Neural crest cell (in vitro differentiated cells): Measurements from ENCODE around the gene NFATC1. TPM values are rescaled to one million over a fixed set of nuclear protein-coding genes. Genes with fewer than 3 reads are reported as not detected.

Experiments used
- DNase-seq: peaks from one replicate; pipeline ENCODE4 v3.0.0; 2021; ENCODE audit warnings: low read depth, mixed read lengths, low spot score
- H3K27ac Mint-ChIP-seq: one replicate; pipeline ENCODE4 v1.8.0; 2021; ENCODE audit warnings: mild to moderate bottlenecking, mixed read lengths; ENCODE audit not compliant: unreplicated experiment
- H3K27me3 Mint-ChIP-seq: 2 replicates; pipeline ENCODE4 v1.8.0; 2021; ENCODE audit warnings: low read depth, mild to moderate bottlenecking, mixed read lengths
- H3K36me3 Mint-ChIP-seq: 2 replicates; pipeline ENCODE4 v1.8.0; 2021; ENCODE audit warnings: low read depth, mild to moderate bottlenecking, mixed read lengths
- H3K4me1 Mint-ChIP-seq: 2 replicates; pipeline ENCODE4 v1.8.0; 2021; ENCODE audit warnings: mixed read lengths
- H3K4me3 Mint-ChIP-seq: one replicate; pipeline ENCODE4 v1.8.0; 2021; ENCODE audit warnings: mild to moderate bottlenecking, mixed read lengths
- H3K9me3 Mint-ChIP-seq: 2 replicates; pipeline ENCODE4 v1.8.0; 2021; ENCODE audit warnings: mixed read lengths
- CTCF ChIP-seq: fragments of 200-600 bp; sonication (generic); conservative IDR thresholded peaks from 2 replicates; pipeline ENCODE4 v1.5.0; 2021; ENCODE audit warnings: antibody characterized with exemption, mild to moderate bottlenecking
- total RNA-seq: library from RNA; stranded (reverse); gene quantifications from 2 replicates; pipeline ENCODE4 v1.2.1, GENCODE V29; 2021

The NFATC1 gene
- total RNA-seq, 1 donor from 2014 or later, result 2.4 TPM

- Mint-ChIP-seq H3K27me3 (no peaks in the 10 kb centered on the region), H3K9me3 (no peaks in the 10 kb centered on the region), H3K27ac (no peak overlapping the region), H3K4me3 (no peak overlapping the region), H3K4me1 (peaks cover 7% of the 10 kb centered on the region), H3K36me3 (no peaks in the 10 kb centered on the region)
- DNase-seq, result no peak
- no peak for TF ChIP-seq CTCF
Observed at GRCh38 chr18:79548077-79548450, 152.3 kb downstream of the NFATC1 start.

DNA sequence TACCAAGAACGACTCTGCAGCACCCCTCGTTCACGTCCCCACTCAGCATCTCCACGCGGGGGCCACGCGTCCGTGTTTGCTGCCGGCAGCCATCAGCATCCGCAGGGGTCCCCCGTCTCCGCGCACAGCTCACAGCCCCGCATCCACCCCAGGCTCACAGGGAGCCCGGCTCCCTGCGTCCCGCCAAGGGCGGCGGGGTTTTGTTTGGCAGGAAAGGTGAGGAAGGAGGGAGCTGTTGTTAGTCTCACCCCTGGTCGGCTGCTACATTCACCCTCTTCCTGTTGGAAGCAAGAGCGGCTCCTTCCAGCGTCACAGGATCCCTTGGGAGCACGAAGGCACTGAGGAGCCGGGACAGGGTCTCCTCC lies 152.9 kb downstream of the NFATC1 start:
- Mint-ChIP-seq H3K27me3 (no peaks in the 10 kb centered on the region), H3K4me1 (peaks cover 7% of the 10 kb centered on the region), H3K27ac (peak overlapping the region; percentile 57), H3K9me3 (no peaks in the 10 kb centered on the region), H3K4me3 (no peak overlapping the region), H3K36me3 (no peaks in the 10 kb centered on the region)
- TF ChIP-seq CTCF, result no peak
- no peak for DNase-seq

- no peak for DNase-seq
- Mint-ChIP-seq H3K36me3 (no peaks in the 10 kb centered on the region), H3K9me3 (no peaks in the 10 kb centered on the region), H3K4me3 (no peak overlapping the region), H3K27ac (no peak overlapping the region), H3K4me1 (peaks cover 7% of the 10 kb centered on the region), H3K27me3 (no peaks in the 10 kb centered on the region)
- TF ChIP-seq CTCF, result no peak
Observed at GRCh38 chr18:79548986-79549637, 153.4 kb downstream of the NFATC1 start.

- DNase-seq, result no peak
- no peaks in the 10 kb centered on the region for H3K27me3 Mint-ChIP-seq
- H3K36me3 Mint-ChIP-seq, result no peaks in the 10 kb centered on the region
- no peaks in the 10 kb centered on the region for H3K9me3 Mint-ChIP-seq
- no peak overlapping the region for H3K4me3 Mint-ChIP-seq
- no peak overlapping the region for H3K27ac Mint-ChIP-seq
- no peak for TF ChIP-seq CTCF
- peaks cover 7% of the 10 kb centered on the region for H3K4me1 Mint-ChIP-seq
Observed at GRCh38 chr18:79549638-79550000, 153.9 kb downstream of the NFATC1 start.

DNA sequence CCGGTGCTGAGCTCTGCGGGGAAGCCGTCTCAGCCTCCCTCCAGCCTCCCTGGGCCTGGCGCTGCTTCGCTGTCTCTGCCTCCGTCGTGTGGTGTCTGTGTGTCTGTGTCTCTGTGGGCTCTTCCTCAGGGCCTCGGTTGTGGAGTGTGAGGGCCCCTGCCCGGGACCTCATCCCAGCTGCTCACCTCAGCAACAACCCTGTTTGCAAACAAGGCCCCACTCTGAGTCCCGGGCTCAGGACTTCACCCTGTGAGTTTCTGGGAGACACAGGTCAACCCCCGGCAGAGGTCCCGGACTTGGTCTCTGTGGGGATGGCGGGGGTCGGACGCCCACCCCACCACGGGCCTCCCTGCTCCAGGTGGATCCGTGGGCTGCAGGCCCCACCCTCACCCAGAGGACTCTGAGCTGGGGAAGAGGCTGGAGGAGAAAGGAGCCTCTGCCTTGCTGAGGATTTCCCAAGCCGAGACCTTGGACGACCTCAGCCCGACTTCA lies 156.5 kb downstream of the NFATC1 start:
- H3K27ac Mint-ChIP-seq, result no peak overlapping the region
- H3K9me3 Mint-ChIP-seq, result no peaks in the 10 kb centered on the region
- H3K36me3 Mint-ChIP-seq, result no peaks in the 10 kb centered on the region
- TF ChIP-seq CTCF, result no peak
- no peak overlapping the region for H3K4me3 Mint-ChIP-seq
- peaks cover 1% of the 10 kb centered on the region for H3K4me1 Mint-ChIP-seq
- DNase-seq, result no peak
- no peaks in the 10 kb centered on the region for H3K27me3 Mint-ChIP-seq
